H1 (cell line): ENCODE results near the gene ASTN2. TPM values are rescaled to one million over a fixed set of nuclear protein-coding genes. Genes with fewer than 3 reads are reported as not detected.
A peak's percentile ranks its signal among the peaks of the same experiment; 100 is the strongest.

Source experiments
- CTCF ChIA-PET: fragments of 300-600 bp; sonication (Branson Sonifier 250); formaldehyde crosslinking; loops from one replicate; lab custom pipeline; 2021; ENCODE audit not compliant: partially characterized antibody; lab: Charles Lee
- POLR2A ChIA-PET: fragments of 300-600 bp; sonication (Branson Sonifier 250); formaldehyde crosslinking; loops from one replicate; lab custom pipeline; 2021; ENCODE audit warnings: inconsistent platforms; ENCODE audit not compliant: partially characterized antibody; lab: Charles Lee
- DNase-seq, 2 experiments: peaks; one replicate each; pipeline versions ENCODE4 v3.0.0 to v3.0.0-alpha.2; 2010 to 2022; ENCODE audit warnings: low spot score in 2 of 2, low read depth in 1 of 2, mixed read lengths in 1 of 2
- FAIRE-seq: peaks from 2 replicates; lab custom pipeline; 2011; peaks lifted over from hg19 to GRCh38; lab: Jason Lieb, UNC
- H2AFZ ChIP-seq: 2 replicates; pipeline ENCODE4 v1.8.1; 2012; ENCODE audit warnings: low read length, inconsistent platforms
- H2AK5ac ChIP-seq: 2 replicates; pipeline ENCODE4 v1.6.1; 2013; ENCODE audit warnings: low read depth, low read length
- H2BK120ac ChIP-seq: replicated peaks from 2 replicates; pipeline ENCODE3; 2013; ENCODE audit warnings: low read depth, low read length, inconsistent platforms
- H2BK12ac ChIP-seq: 2 replicates; pipeline ENCODE4 v1.6.1; 2013; ENCODE audit warnings: low read depth, low read length
- H2BK15ac ChIP-seq: 2 replicates; pipeline ENCODE4 v1.6.1; 2013; ENCODE audit warnings: low read length
- H2BK20ac ChIP-seq: 2 replicates; pipeline ENCODE4 v1.6.1; 2013; ENCODE audit warnings: low read length
- H2BK5ac ChIP-seq: 2 replicates; pipeline ENCODE4 v1.6.1; 2013; ENCODE audit warnings: low read depth, low read length
- H3K14ac ChIP-seq: 2 replicates; pipeline ENCODE4 v1.6.1; 2013; ENCODE audit warnings: inconsistent platforms; ENCODE audit not compliant: insufficient read length
- H3K18ac ChIP-seq: 2 replicates; pipeline ENCODE4 v1.6.1; 2013; ENCODE audit warnings: low read length; ENCODE audit errors: extremely low read depth
- H3K23ac ChIP-seq: 2 replicates; pipeline ENCODE4 v1.6.1; 2013; ENCODE audit warnings: inconsistent platforms; ENCODE audit not compliant: insufficient read length
- H3K23me2 ChIP-seq: 2 replicates; pipeline ENCODE4 v1.6.1; 2013; ENCODE audit warnings: low read depth, low read length
- H3K27ac ChIP-seq: 2 replicates; pipeline ENCODE4 v1.6.1; 2011; ENCODE audit warnings: low read depth, low read length, inconsistent platforms
- H3K27me3 ChIP-seq, 4 experiments: replicated peaks in 1 of 4; 1 replicate in 1 of 4; 2 replicates in 3 of 4; pipeline versions ENCODE4 v1.6.1 to v1.8.1; 2011 to 2013; ENCODE audit warnings: low read length in 3 of 4, mild to moderate bottlenecking in 3 of 4, inconsistent platforms in 2 of 4, mixed read lengths in 2 of 4, moderate library complexity in 1 of 4; ENCODE audit not compliant: control insufficient read depth in 3 of 4, insufficient read depth in 3 of 4; ENCODE audit errors: extremely low read depth in 1 of 4
- H3K36me3 ChIP-seq, 4 experiments: 2 replicates each; pipeline versions ENCODE4 v1.6.1 to v1.8.1; 2011 to 2013; ENCODE audit warnings: mild to moderate bottlenecking in 4 of 4, low read length in 3 of 4, moderate library complexity in 2 of 4, control low read depth in 1 of 4, inconsistent platforms in 1 of 4; ENCODE audit not compliant: insufficient read depth in 4 of 4, control insufficient read depth in 2 of 4
- H3K4ac ChIP-seq: replicated peaks from 2 replicates; pipeline ENCODE3; 2013; ENCODE audit warnings: low read length, low read depth, mixed read lengths, inconsistent platforms; ENCODE audit not compliant: insufficient read length
- H3K4me1 ChIP-seq, 4 experiments: replicated peaks in 1 of 4; 1 replicate in 1 of 4; 2 replicates in 3 of 4; pipeline versions ENCODE4 v1.6.1 to v1.8.1; 2011 to 2013; ENCODE audit warnings: low read length in 3 of 4, inconsistent platforms in 2 of 4, mixed read lengths in 1 of 4; ENCODE audit not compliant: insufficient read depth in 4 of 4, control insufficient read depth in 3 of 4
- H3K4me2 ChIP-seq, 2 experiments: 2 replicates each; pipeline versions ENCODE4 v1.6.1 to v1.8.1; 2011 to 2013; ENCODE audit warnings: low read depth in 2 of 2, low read length in 2 of 2, control low read depth in 1 of 2, inconsistent platforms in 1 of 2, mild to moderate bottlenecking in 1 of 2; ENCODE audit not compliant: insufficient read depth in 1 of 2
- H3K4me3 ChIP-seq, 4 experiments: fragments of 200-600, 300-600 bp in 1 of 4; sonication (generic), shearing (Covaris generic), sonication (Bioruptor Twin) in 1 of 4; 2 replicates each; pipeline versions ENCODE4 v1.5.1 to v1.8.1; 2011 to 2016; ENCODE audit warnings: low read length in 4 of 4, low read depth in 3 of 4, control low read depth in 2 of 4, inconsistent platforms in 2 of 4, mild to moderate bottlenecking in 2 of 4, mixed read lengths in 1 of 4, moderate library complexity in 1 of 4; ENCODE audit not compliant: insufficient read depth in 2 of 4; ENCODE audit errors: extremely low read depth in 1 of 4
- H3K56ac ChIP-seq: replicated peaks from 2 replicates; pipeline ENCODE3; 2013; ENCODE audit warnings: low read depth, mild to moderate bottlenecking, mixed read lengths, low read length, inconsistent platforms; ENCODE audit not compliant: insufficient read length
- H3K79me1 ChIP-seq: 2 replicates; pipeline ENCODE4 v1.6.1; 2013; ENCODE audit warnings: low read depth, low read length, control low read depth
- H3K79me2 ChIP-seq, 2 experiments: 2 replicates each; pipeline versions ENCODE4 v1.6.1 to v1.8.1; 2012 to 2013; ENCODE audit warnings: low read length in 2 of 2, mild to moderate bottlenecking in 2 of 2, inconsistent platforms in 1 of 2; ENCODE audit not compliant: insufficient read depth in 2 of 2, control insufficient read depth in 1 of 2
- H3K9ac ChIP-seq, 4 experiments: replicated peaks in 1 of 4; 1 replicate in 1 of 4; 2 replicates in 3 of 4; pipeline versions ENCODE4 v1.6.1 to v1.8.1; 2011 to 2013; ENCODE audit warnings: low read depth in 3 of 4, low read length in 3 of 4, control low read depth in 2 of 4, mild to moderate bottlenecking in 2 of 4, moderate library complexity in 2 of 4, inconsistent platforms in 1 of 4; ENCODE audit errors: extremely low read depth in 1 of 4
- H3K9me3 ChIP-seq, 2 experiments: 2 replicates each; pipeline versions ENCODE4 v1.6.1 to v1.8.1; 2012 to 2013; ENCODE audit warnings: mild to moderate bottlenecking in 2 of 2, moderate library complexity in 2 of 2, control low read depth in 1 of 2, inconsistent platforms in 1 of 2, low read depth in 1 of 2, low read length in 1 of 2, mixed read lengths in 1 of 2; ENCODE audit not compliant: insufficient read depth in 2 of 2
- H4K20me1 ChIP-seq, 2 experiments: replicated peaks in 1 of 2; 2 replicates each; pipeline versions ENCODE3 to v1.8.1; 2011 to 2013; ENCODE audit warnings: inconsistent platforms in 2 of 2, low read length in 2 of 2, mild to moderate bottlenecking in 1 of 2; ENCODE audit not compliant: insufficient read depth in 2 of 2, control insufficient read depth in 1 of 2
- H4K5ac ChIP-seq: 2 replicates; pipeline ENCODE4 v1.6.1; 2013; ENCODE audit warnings: low read length, low read depth, mixed read lengths, inconsistent platforms; ENCODE audit not compliant: insufficient read length
- H4K8ac ChIP-seq: 2 replicates; pipeline ENCODE4 v1.8.0; 2013; ENCODE audit warnings: mild to moderate bottlenecking, moderate library complexity, low read length, inconsistent platforms; ENCODE audit not compliant: insufficient read depth; ENCODE audit errors: extremely low read depth
- H4K91ac ChIP-seq: replicated peaks from 2 replicates; pipeline ENCODE3; 2013; ENCODE audit warnings: low read length, mixed read lengths, inconsistent platforms; ENCODE audit not compliant: insufficient read length
- ASH2L ChIP-seq: fragments of 200-600, 300-600 bp; sonication (generic); IDR thresholded peaks from one replicate; pipeline ENCODE4 v1.7.1; 2017; ENCODE audit warnings: low read length
- ATF3 ChIP-seq: IDR thresholded peaks from 2 replicates; pipeline ENCODE4 v1.6.1; 2011; ENCODE audit warnings: low read depth, mild to moderate bottlenecking, low read length; ENCODE audit not compliant: insufficient read depth
- CHD1 ChIP-seq: IDR thresholded peaks from 2 replicates; pipeline ENCODE4 v1.6.1; 2012; ENCODE audit warnings: low read depth, low read length, improper control_type of control experiment
- CHD2 ChIP-seq: IDR thresholded peaks from 2 replicates; pipeline ENCODE4 v1.6.1; 2012; ENCODE audit warnings: low read length, improper control_type of control experiment
- EGR1 ChIP-seq: IDR thresholded peaks from 2 replicates; pipeline ENCODE4 v1.6.1; 2011; ENCODE audit warnings: low read depth, low read length, borderline replicate concordance
- EZH2 ChIP-seq: fragments of 200-600 bp; sonication (generic); IDR thresholded peaks from 2 replicates; pipeline ENCODE4 v1.7.1; 2012; ENCODE audit warnings: low read depth, mild to moderate bottlenecking, moderate library complexity, low read length, inconsistent platforms; ENCODE audit not compliant: severe bottlenecking
- RAD21 ChIP-seq, 2 experiments: IDR thresholded peaks in 1 of 2; conservative IDR thresholded peaks in 1 of 2; 2 replicates each; pipeline ENCODE4 v1.6.1; 2011; ENCODE audit warnings: low read depth in 2 of 2, low read length in 2 of 2, improper control_type of control experiment in 1 of 2, inconsistent platforms in 1 of 2, mild to moderate bottlenecking in 1 of 2, moderate library complexity in 1 of 2
- RFX5 ChIP-seq: IDR thresholded peaks from 2 replicates; pipeline ENCODE4 v1.6.1; 2011; ENCODE audit warnings: low read depth, low read length, improper control_type of control experiment, borderline replicate concordance
- SIX5 ChIP-seq: IDR thresholded peaks from 2 replicates; pipeline ENCODE4 v1.6.1; 2011; ENCODE audit warnings: mild to moderate bottlenecking, low read depth, low read length
- TCF12 ChIP-seq: IDR thresholded peaks from 2 replicates; pipeline ENCODE4 v1.6.1; 2011; ENCODE audit warnings: low read depth, mild to moderate bottlenecking, low read length
- WGBS, 2 experiments: shearing (Covaris generic) in 1 of 2; methylation state at CpG; one replicate each; pipeline versions ENCODE4 v1.1.6 to v1.1.7; 2013 to 2015; ENCODE audit warnings: low lambda C conversion rate in 2 of 2, mixed read lengths in 2 of 2, inconsistent platforms in 1 of 2, low coverage in 1 of 2, missing lambda C conversion rate in 1 of 2; ENCODE audit not compliant: insufficient replicate concordance in 2 of 2, insufficient coverage in 1 of 2, insufficient read length in 1 of 2; ENCODE audit errors: extremely low coverage in 1 of 2, missing lambda C conversion rate in 1 of 2; 5-methylcytosine and 5-hydroxymethylcytosine counted together
- polyA plus RNA-seq, 7 experiments: library from polyadenylated mRNA; depleted of rRNA in 3 of 7; stranded (reverse) in 5 of 7; unstranded in 2 of 7; fragments of >200 nt in 5 of 7; fragments of 200-250 nt in 2 of 7; gene quantifications; 1 replicate in 5 of 7; 2 replicates in 1 of 7; 4 replicates in 1 of 7; pipeline versions ENCODE4 v1.2.1 to v1.2.3, GENCODE V29; 2011 to 2013; ENCODE audit warnings: missing spikeins in 2 of 7, mixed read lengths in 2 of 7
- total RNA-seq: library from RNA; stranded (reverse); fragmentation: NEBNext Ultra II Directional; extraction: Animal tissue kit (Norgen Biotek cat#: 25700); gene quantifications from 2 replicates; pipeline ENCODE4 v1.2.1, GENCODE V29; 2021
- TF ChIP-seq, protein P1 (sequence below): IDR thresholded peaks from 2 replicates; pipeline ENCODE4 v1.6.1; 2012; ENCODE audit warnings: inconsistent platforms

Gene ASTN2
- total and polyA plus RNA-seq, 2 of the 8 experiments (the other 6 are each of a cell fraction or from before 2014, with no cell fraction given): 8.2 to 13.7 TPM

- H3K56ac ChIP-seq: no peak overlapping the region
- H2BK120ac ChIP-seq: no peak overlapping the region
- no peak overlapping the region for H3K9ac ChIP-seq
- H3K27me3 ChIP-seq: no peaks in the 10 kb centered on the region; a peak in 1 of 7 replicates
- 0 out of 2 replicates have a peak overlapping the region, but pooled peaks have one; percentile 1 for H2BK5ac ChIP-seq
- no peaks in the 10 kb centered on the region for H3K79me2 ChIP-seq
- peak overlapping the region; percentile 17 for H3K4ac ChIP-seq
- peaks cover 0 to 9% (median 5%) of the 10 kb centered on the region in 4 experiments; a peak in 2 of 7 replicates for H3K4me1 ChIP-seq
- no peak overlapping the region for H4K8ac ChIP-seq
- 67% methylated on average over 3 of the region's 3 CpGs; no CpG with 5 or more reads in 1 of the 2 experiments for WGBS, 2 experiments
- no peak overlapping the region for H3K23ac ChIP-seq
- H3K36me3 ChIP-seq: no peaks in the 10 kb centered on the region
- H3K79me1 ChIP-seq: no peaks in the 10 kb centered on the region
- H3K23me2 ChIP-seq: no peaks in the 10 kb centered on the region; the same call in 1 of the 2 replicates
- no peak overlapping the region for H4K91ac ChIP-seq
- no peak overlapping the region for H3K14ac ChIP-seq
- H4K5ac ChIP-seq: no peak overlapping the region
- H3K27ac ChIP-seq: no peak overlapping the region
- POLR2A ChIA-PET: no interaction called here
- DNase-seq (peak; percentile 7 to 47), FAIRE-seq (no peak)
- no peak overlapping the region for H2AK5ac ChIP-seq
- H4K20me1 ChIP-seq: no peaks in the 10 kb centered on the region
- CTCF ChIA-PET: interaction anchor here (1.0 to 11.9 kb wide), 7 partner anchors 9 to 671 kb away, joined by 3 to 308 read pairs (median 5); no protein-coding TSS in a partner anchor
- peak overlapping the region; percentile 72; the same call in 1 of the 2 replicates for H3K18ac ChIP-seq
- H3K4me2 ChIP-seq: peak overlapping the region; percentile 0 to 18; a peak in 1 of 4 replicates
- no peak overlapping the region for H2BK15ac ChIP-seq
- H3K9me3 ChIP-seq: no peaks in the 10 kb centered on the region
- no peak overlapping the region for H2AFZ ChIP-seq
- no peak overlapping the region for H2BK20ac ChIP-seq
- H3K4me3 ChIP-seq: no peak overlapping the region
- H2BK12ac ChIP-seq: no peak overlapping the region
- TF ChIP-seq SIX5: no peak
- no peak for TF ChIP-seq CHD1
- no peak for TF ChIP-seq CHD2
- TF ChIP-seq, protein P1, sequence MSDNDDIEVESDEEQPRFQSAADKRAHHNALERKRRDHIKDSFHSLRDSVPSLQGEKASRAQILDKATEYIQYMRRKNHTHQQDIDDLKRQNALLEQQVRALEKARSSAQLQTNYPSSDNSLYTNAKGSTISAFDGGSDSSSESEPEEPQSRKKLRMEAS: no peak
- TF ChIP-seq RFX5: no peak
- TF ChIP-seq EGR1: no peak
- no peak for TF ChIP-seq TCF12
- TF ChIP-seq ATF3: no peak
- no peak for TF ChIP-seq ASH2L
- TF ChIP-seq RAD21 (IDR thresholded peaks at IDR 0.05 in 1 of 2, conservative IDR thresholded peaks at IDR 0.05 in 1 of 2; ENCODE audit: low read depth in 2 of 2, low read length in 2 of 2): no peak; a peak in 1 of 4 replicates
- TF ChIP-seq EZH2: no peak
These were observed 673.6 kb downstream of the ASTN2 start for GRCh38 chr9:116741086-116741740.
